Stomach smooth muscle (tissue), 2 donors: ENCODE measurements around the gene YARS1.
A peak's percentile ranks its signal among the peaks of the same experiment; 100 is the strongest.

ENCODE experiments used
- H3K27ac ChIP-seq: one replicate; pipeline ENCODE4 v1.7.0; 2013; ENCODE audit warnings: mild to moderate bottlenecking, low read length, inconsistent platforms
- H3K27me3 ChIP-seq, 2 donors: one replicate each; pipeline ENCODE4 v1.7.0; 2013; ENCODE audit warnings: low read length in 2 of 2; ENCODE audit not compliant: insufficient read depth in 2 of 2, control insufficient read depth in 1 of 2
- H3K36me3 ChIP-seq, 2 donors: one replicate each; pipeline ENCODE4 v1.7.0; 2013; ENCODE audit warnings: low read length in 2 of 2; ENCODE audit not compliant: control insufficient read depth in 2 of 2, insufficient read depth in 2 of 2
- H3K4me1 ChIP-seq: one replicate; pipeline ENCODE4 v1.7.0; 2013; ENCODE audit warnings: low read length; ENCODE audit not compliant: control insufficient read depth, insufficient read depth
- H3K4me3 ChIP-seq, 2 donors: one replicate each; pipeline ENCODE4 v1.7.0; 2013; ENCODE audit warnings: low read length in 2 of 2
- H3K9ac ChIP-seq, 2 donors: one replicate each; pipeline ENCODE4 v1.7.0; 2013; ENCODE audit warnings: low read length in 2 of 2, mild to moderate bottlenecking in 1 of 2
- H3K9me3 ChIP-seq, 2 donors: one replicate each; pipeline ENCODE4 v1.7.0; 2013; ENCODE audit warnings: low read length in 2 of 2; ENCODE audit not compliant: control insufficient read depth in 2 of 2
- donor health status: healthy.
- donor health status: Pancreatic carcinoma.

Gene YARS1

DNA sequence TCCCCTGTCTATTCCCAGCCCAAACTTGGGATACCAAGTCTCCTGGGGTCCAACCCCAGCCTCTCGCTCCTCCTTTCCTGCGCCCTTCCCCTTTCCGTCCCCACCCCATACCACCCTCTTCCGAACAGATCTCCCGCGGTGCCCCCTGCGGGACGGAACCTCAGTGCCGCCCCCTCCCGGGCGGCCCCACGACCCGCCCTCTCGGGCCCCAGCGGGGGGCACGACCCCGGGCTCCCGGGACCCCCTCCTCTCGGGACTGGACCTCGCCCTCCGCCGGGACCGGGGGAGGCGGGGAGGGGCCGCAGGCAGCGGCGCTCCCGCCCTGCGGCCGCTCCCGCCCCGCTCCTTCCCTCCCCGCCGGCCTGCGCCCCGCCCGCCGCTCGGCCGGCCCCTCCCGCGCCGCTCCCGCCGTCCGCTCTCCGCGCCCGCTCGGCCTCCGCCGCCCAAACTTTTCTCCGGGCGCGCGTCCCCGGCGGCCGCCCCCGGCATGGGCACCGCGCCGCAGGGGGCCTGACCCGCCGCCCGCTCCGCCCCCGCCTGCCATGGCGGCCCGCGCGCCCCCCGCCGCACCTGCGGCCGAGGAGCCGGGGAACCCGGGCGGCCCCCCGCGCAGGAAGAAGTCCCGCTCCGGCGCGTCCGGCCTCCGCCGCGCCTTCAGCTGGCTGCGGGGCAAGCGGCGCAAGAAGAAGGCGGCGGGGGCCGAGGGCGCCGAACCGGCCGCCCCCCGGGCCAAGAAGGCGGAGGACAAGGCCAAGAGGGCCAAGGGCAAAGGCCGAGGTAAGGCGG lies 75.6 kb downstream of the YARS1 start:
- Histone ChIP-seq H3K9me3 (no peaks in the 10 kb centered on the region), H3K36me3 (no peaks in the 10 kb centered on the region), H3K4me1 (peaks cover 31% of the 10 kb centered on the region), H3K27me3 (no peaks in the 10 kb centered on the region), H3K4me3 (peak overlapping the region; percentile 71 to 77), H3K9ac (peak overlapping the region; percentile 67 to 69), H3K27ac (peak overlapping the region; percentile 79)

- Histone ChIP-seq H3K27ac (peak overlapping the region; percentile 24), H3K9ac (peak overlapping the region; percentile 67 to 68)
Measured at GRCh38 chr1:32741059-32741412, 76.1 kb downstream of the YARS1 start.

DNA sequence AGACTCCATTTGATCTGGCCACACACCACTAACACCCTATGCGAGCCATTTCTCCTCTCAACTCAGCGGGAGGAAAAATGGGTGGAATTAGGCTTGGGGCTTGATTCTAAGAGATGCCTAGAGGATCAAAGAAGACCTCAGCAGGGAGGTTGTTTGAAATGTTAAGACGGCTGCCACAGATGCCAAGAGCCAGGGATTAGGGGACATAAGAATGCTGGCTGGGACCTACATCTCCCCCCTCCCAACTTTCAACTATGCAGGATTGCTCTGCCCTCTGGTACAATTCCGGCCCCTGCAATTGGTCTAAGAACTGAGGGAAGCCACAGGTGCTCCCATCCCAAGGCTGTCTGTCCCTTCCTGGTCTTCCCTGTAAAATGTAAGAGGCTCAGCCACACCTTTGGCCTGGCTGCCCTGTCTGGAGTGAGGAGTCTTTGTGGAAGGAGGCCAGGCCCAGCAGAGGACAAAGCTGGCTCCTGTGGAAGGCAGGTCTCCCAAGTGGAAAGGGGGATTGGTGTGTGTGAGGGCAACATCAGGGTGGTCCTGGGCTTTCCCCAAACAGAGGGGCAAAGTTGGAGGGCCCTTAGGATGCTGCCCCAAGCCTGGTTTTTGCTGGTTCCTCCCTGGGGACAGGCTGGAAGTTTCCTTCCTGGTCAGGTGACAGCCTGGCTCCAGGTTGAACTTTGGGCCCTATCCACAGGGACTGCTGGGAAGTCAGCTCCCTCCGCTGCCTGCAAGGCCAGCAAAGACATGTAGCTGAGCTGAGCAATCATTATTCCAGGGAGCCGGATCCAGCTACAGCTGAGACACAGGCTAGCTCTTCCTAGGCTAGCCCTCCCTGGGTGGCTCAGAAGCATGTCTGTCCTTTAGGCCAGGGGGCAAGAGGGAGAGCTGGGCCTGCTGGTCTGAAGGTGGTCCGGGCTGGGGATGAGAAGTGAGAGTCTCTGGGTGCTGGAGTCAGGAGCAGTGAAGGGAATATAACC lies 80.1 kb downstream of the YARS1 start:
- no peak overlapping the region for H3K4me3 ChIP-seq
- no peaks in the 10 kb centered on the region for H3K9me3 ChIP-seq
- peaks cover 15% of the 10 kb centered on the region for H3K4me1 ChIP-seq
- no peaks in the 10 kb centered on the region for H3K36me3 ChIP-seq
- H3K27me3 ChIP-seq = no peaks in the 10 kb centered on the region
- no peak overlapping the region for H3K9ac ChIP-seq
- no peak overlapping the region for H3K27ac ChIP-seq

More at GRCh38 chr1:32741059-32741412, 76.1 kb downstream of the YARS1 start:
- Histone ChIP-seq H3K4me3 (peak overlapping the region; percentile 71 to 77), H3K9me3 (no peaks in the 10 kb centered on the region), H3K4me1 (peaks cover 31% of the 10 kb centered on the region), H3K36me3 (no peaks in the 10 kb centered on the region), H3K27me3 (no peaks in the 10 kb centered on the region)

GRCh38 chr1:32733582-32734321 lies 83.4 kb downstream of the YARS1 start:
- Histone ChIP-seq H3K27ac (no peak overlapping the region), H3K27me3 (no peaks in the 10 kb centered on the region), H3K4me3 (no peak overlapping the region), H3K4me1 (no peaks in the 10 kb centered on the region), H3K36me3 (no peaks in the 10 kb centered on the region), H3K9me3 (no peaks in the 10 kb centered on the region), H3K9ac (no peak overlapping the region)

DNA sequence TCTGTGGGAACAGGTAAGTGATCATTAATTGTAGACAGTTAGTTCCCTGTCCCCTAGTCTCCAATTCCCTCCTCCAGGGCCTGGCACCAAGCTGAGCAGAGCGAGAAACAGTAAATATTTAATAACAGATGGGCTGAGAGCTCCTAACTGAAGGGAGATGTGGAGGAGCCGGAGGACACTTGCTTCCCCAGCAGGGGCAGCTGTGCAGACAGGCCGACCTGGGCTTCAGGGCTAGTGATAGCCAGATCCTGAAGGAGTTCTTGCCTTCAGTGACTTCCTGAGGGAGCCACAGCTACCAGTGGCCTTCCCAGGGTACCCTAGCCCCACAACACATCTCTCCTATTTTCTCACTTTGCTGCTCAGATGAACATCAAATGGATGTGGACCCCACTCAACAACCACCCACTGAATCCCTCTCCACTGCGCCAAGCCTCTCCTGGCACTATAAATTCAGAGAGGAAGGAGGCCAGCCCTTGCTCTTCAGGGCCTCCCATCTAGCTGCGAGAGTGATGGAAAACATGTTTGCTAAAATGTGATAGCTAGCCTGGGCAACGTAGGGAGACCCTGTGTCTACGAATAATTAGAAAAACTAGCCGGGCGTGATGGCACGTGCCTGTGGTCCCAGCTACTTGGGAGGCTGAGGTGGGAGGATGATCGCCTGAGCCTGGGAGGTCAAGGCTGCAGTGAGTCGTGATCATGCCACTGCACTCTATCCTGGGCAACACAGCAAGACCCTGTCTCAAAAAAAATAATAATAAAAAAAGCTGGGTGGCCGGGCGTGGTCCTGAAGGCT lies 87.7 kb downstream of the YARS1 start:
- Histone ChIP-seq H3K4me1 (no peaks in the 10 kb centered on the region), H3K27ac (no peak overlapping the region), H3K9ac (no peak overlapping the region), H3K36me3 (no peaks in the 10 kb centered on the region), H3K9me3 (no peaks in the 10 kb centered on the region), H3K27me3 (no peaks in the 10 kb centered on the region), H3K4me3 (no peak overlapping the region)

DNA sequence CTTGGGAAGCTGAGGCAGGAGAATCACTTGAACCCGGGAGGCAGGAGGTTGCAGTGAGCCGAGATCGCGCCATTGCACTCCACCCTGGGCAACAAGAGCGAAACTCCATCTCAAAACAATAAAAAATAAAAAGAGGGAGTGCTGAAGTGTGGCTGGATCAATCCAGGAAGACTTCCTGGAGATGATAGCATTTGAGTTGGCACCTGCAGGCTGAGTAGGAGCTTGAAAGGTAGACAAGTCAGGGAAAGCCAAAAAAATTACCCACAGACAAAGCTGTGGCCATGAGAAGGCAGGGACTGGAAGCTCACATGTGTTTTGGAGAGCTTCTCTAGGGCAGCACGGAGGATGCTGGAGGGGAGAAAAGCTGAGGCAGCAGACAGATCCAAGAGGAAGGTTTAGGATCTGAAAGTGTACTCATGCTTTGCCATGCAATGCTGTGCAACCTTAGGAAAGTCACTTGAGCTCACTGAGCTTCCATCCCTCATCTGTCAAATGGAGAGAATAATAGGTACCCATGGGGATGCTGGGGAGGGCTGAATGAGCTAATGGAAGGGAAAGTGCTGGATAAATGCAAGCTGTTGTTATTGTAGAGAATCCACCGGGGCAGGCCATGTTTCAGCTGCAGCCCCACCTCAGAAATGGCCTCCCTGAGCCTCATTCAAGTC lies 88.6 kb downstream of the YARS1 start:
- Histone ChIP-seq H3K27ac (no peak overlapping the region), H3K36me3 (no peaks in the 10 kb centered on the region), H3K9me3 (no peaks in the 10 kb centered on the region), H3K4me1 (no peaks in the 10 kb centered on the region), H3K27me3 (no peaks in the 10 kb centered on the region), H3K9ac (no peak overlapping the region), H3K4me3 (no peak overlapping the region)

DNA sequence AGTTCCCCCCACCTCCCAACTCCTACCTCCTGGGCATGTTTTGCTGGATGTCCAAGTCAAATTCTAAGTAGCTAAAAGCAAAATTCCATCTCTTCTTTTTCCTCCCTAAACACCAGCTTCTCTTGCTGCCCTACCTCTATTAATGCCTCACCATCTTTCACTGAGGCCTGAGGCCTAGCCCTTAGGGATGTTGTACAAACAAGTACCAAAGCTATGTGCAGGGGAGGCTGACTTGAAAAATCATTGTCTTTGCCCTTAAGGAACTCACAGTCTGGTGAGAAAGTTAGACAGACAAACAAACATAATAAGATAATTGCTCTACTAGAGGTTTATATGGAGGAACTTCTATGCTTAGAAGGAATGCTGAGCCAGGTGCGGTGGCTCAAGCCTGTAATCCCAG lies 89.3 kb downstream of the YARS1 start:
- no peak overlapping the region for H3K27ac ChIP-seq

DNA sequence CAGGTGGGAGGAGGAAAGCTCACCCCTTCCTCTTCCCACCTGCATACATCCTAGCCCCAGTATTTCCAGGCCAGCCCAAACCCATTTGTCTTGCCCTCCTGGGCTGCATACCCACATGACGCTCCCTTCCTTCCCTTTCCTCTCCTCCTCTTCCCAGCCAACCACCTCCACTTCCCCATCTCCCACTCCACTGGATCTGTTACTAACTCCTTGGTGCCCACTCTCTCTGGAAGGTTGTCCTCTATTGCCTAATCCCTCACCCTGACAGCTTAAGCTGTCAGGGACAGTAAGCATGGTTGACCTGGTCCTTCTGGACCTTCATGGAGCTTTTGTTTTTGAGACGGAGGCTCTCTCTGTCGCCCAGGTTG lies 91.6 kb downstream of the YARS1 start:
- H3K27ac ChIP-seq = no peak overlapping the region
- no peak overlapping the region for H3K4me3 ChIP-seq
- H3K9me3 ChIP-seq = no peaks in the 10 kb centered on the region
- no peaks in the 10 kb centered on the region for H3K36me3 ChIP-seq
- H3K9ac ChIP-seq = no peak overlapping the region
- H3K27me3 ChIP-seq = no peaks in the 10 kb centered on the region
- no peaks in the 10 kb centered on the region for H3K4me1 ChIP-seq

More for the DNA sequence above, 89.3 kb downstream of the YARS1 start:
- H3K27me3 ChIP-seq = no peaks in the 10 kb centered on the region
- no peak overlapping the region for H3K4me3 ChIP-seq
- H3K36me3 ChIP-seq = no peaks in the 10 kb centered on the region
- no peaks in the 10 kb centered on the region for H3K4me1 ChIP-seq
- no peak overlapping the region for H3K9ac ChIP-seq
- H3K9me3 ChIP-seq = no peaks in the 10 kb centered on the region
